NCI-H774 (cell line): ENCODE measurements around the gene TNP2.

Experiments
- DNase-seq: peaks from one replicate; lab custom pipeline; 2025; lab: John Stamatoyannopoulos, UW

TNP2 gene

DNA sequence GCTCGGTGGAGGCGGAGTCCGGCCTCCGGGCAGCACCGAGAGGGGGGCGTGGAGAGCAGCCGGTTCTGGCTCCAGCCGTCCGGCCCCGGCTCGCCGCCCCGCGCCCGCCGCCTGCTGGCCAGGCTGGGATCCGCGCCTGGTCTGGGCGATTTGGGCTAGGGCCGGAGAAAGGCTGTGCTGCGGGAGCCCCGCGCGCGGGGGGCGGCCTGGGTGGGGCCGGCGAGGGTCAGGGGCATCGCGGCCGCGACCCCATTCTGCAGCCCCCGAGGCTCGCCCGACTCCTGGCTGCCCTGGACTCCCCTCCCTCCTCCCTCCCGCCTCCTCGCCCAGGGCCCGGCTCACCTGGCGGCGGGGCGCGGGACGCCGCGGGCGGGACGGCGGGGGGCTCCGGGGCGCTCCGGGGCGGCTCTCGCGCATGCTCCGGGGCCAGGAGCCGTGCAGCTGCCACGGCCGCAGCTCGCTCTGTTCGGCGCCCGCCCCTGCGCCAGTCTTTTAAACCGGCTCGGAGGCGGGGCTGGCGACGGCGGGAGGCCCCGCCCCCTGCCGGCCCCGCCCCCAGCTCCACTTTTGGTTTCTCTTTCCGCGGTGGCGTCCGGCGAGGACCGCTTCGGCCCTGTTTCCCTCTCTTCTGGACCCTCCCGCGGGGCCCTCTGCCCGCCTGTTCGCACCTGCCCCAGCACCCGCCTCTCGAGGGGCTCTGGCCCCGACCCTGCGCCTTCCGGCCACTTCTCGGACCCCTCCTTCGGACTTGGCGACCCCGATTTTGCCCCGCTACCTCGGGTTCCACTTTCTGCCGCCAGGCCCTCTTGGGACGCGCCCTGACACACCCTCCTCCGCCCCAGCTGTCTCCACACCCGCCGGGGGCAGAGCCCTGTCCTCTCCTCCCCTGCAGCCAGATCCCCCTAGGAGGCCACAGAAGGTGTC lies 13.1 kb downstream of the TNP2 start, which contains the start of gene SOCS1:
Gene SOCS1, minus strand, starts transcription at position 468 of the 924 bp plus-strand sequence. CDS start 726 bp downstream, outside the sequence.
- peak; percentile 80 for DNase-seq

- no peak for DNase-seq
These were observed 14.0 kb downstream of the TNP2 start for GRCh38 chr16:11254913-11255736.

GRCh38 chr16:11253995-11254912 lies 14.9 kb downstream of the TNP2 start:
- no peak for DNase-seq

DNA sequence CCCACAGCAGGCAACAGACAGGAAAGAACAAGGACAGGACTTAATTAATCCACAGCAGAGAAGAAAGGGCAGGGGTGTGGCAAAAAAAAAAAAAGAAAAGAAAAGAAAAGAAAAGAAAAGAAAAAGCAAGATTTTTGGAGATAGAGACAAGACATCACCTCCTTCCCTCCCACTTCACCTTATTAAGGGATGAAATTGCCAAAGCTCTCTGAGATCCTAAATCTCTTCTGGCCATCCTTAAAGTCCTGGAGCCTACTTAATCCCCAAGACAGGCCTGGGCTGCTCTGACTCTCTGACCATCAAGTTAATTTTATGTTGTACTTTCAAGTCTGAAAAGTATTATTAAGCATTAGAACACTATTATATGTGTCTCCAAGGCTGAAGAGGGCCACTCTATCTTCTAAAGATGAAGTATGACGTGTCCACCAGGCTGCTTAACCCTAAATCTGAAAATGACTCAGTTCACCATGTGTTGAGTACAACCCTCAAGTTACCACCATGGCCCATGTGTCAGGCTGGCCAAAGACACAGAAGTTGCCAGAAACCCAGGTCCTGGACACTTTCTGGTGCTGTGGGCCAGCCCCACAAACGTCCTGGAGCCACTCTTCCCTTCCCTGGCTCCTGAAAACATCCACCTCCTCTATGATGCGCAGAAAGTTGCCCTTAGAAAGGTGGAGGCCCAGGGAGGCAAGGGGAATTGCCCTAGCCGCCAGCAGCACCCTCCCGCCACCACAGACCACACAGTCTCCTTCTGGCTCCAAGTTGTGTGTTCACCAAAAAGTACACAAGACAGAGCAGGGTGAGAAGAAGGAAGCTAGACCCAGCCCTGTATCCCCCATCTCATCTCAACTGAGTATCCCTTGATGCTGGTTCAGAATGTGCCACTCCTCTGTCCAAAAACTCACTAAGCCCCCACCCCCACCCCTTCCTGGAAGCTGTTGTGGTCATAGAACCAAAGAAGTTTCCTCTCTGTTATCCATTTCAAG lies 15.8 kb downstream of the TNP2 start:
- no peak for DNase-seq

DNA sequence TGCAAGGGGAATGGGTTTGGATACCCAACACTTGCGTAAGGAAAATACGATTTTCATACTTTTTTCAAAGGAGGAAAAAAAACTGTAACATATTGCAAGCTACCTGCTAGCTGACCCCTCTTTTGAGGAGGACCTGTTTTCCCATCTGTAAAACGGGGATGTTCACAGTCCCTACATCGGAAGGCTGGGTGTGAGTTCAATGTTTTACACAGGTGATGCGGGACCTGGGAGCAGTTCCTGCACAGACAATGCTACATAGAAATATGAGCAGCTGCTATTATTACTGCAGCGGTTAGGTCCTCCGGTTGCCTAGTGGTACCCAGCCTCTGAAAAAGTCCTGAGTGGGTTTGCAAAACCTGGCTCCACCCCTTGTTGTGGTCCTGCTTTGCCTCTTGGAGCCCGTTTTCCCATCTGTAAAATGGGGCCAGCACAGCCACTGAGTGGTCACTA lies 16.6 kb downstream of the TNP2 start:
- DNase-seq: no peak

GRCh38 chr16:11251525-11252481 lies 17.3 kb downstream of the TNP2 start:
- DNase-seq: no peak

DNA sequence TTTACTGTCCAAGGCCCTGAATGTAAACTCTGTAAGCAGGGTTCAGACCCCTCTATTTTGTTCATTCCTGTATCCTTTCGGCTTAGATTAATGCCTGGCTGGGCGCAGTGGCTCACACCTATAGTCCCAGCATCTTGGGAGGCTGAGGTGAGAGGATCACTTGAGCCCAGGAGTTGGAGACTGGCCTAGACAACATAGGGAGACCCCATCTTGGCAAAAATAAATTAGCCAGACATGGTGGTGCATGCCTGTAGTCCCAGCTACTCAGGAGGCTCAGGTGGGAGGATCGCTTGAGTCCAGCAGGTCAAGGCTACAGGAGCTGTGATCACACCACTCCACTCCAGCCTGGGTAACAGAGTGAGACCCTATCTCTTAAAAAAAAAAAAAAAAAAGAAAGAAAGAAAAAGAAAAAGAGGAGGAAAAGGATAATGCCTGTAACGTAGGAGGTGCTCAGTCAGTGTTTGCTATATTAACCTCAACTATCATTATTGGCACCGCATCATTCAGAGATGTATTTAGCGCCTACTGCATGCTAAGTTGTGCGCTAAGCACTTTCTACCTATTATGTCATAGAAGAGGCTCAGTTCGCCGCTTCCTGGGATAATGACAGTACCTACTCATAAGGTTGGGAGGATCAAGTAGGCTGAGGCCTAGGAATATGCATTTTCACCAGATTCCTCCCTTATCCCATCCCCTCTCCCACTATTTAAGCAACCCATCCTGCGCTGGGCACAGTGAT lies 18.2 kb downstream of the TNP2 start:
- no peak for DNase-seq

DNA sequence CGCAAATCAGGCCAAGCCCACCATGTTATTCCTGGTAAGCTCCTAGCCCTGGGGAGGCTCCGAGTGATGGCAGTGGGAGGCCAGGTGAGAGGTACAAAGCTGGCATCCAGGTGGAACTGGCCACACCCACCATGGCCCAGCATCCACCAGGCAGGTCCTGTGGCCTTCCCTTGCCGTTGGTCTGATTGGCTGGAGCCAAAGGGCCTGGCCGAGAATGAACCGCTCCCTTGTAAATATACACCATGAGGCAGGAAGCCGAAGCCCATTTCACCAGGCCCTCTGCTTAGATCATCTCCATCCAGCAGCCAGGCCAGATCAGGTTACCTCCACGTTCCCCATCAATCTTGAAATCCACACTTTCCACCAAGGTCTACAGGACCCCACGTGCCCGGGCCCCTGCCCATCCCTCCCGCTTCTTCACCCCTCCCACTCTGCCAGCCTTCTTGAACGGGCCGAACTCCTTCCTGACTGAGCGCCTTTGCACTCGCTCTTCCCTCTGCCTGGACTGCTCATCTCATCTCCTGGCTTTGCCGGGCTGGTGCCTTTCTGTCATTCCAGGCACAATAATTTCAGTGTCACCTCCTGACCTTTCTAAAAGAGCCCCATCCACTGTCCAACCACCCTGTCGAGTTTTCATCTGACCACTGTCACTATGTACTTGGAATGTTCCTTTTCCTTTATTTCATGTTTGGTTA lies 18.9 kb downstream of the TNP2 start:
- no peak for DNase-seq

GRCh38 chr16:11249233-11250061 lies 19.7 kb downstream of the TNP2 start:
- no peak for DNase-seq

DNA sequence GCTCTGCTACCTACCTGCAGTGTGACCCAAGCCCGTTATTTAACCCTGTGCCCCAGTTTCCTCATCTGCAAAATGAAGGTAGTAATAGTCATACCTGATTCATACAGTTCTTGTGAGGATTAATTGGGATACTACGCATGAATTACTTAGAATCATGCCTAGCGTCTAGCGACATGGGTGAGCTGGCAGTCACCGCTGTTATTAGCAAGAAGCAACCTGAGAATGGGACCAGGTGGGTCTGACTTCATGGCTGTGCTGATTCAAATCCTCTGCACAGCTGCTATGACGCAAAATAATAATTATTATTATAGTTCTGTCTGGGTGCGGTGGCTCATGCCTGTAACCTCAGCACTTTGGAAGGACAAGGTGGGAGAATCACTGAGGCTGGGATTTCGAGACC lies 21.0 kb downstream of the TNP2 start:
- DNase-seq: no peak

DNA sequence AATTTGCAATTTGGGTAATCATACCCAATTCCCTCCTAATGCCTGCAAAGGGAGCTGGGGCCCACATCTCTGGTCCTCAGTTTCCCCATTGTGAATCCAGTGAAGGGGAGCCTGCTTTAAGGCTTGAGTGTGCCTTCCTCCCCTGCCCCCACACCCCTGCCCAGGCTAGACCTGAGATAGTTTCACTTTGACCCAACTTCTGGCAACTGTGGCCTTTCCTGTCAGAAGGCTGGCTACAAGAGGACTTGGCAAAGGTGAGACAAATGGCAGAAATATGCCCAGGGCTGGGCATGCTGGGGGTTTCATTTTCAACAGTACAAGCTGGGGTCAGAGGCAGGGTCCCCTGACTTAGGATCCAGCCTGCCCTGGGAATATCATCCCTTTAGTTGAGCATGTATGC lies 23.1 kb downstream of the TNP2 start:
- no peak for DNase-seq

DNA sequence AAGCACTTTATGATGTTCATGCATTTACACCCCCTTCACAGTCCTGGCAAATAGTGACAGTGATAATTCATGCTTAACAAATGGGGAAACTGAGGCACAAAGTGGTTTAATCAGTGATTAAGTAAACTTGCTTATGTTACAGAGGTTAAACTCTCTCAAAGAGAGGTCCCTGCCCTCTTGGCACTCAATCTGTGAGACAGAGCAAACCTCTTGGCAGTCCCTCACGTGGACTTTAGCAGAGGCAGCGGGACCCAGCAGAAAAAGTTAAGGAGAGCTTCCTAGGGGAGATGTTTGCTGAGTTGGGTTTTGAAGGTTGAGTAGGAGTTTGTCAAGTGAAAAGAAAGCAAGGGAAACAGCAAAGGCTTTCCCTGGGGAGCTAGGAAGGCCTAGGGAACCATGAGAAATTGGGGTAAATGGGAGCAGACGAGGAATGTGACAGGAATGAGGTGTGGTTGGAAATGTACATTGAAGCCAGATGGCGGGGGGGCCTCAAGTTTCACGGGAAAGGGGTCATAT lies 23.8 kb downstream of the TNP2 start:
- no peak for DNase-seq

DNA sequence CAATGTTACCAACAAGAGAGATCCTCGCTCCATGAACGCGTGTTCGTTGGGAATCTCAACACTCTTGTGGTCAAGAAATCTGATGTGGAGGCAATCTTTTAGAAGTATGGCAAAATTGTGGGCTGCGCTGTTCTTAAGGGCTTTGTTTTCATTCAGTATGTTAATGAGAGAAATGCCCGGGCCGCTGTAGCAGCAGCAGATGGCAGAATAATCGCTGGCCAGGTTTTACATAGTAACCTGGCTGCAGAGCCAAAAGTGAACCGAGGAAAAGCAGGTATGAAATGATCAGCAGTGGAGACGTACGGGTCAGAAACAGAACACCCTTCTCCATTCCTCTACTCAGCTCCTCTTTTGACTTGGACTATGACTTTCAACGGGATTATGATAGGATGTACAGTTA lies 26.5 kb downstream of the TNP2 start:
- no peak for DNase-seq

- DNase-seq: no peak
These were observed 27.5 kb downstream of the TNP2 start for GRCh38 chr16:11241480-11242204.

DNA sequence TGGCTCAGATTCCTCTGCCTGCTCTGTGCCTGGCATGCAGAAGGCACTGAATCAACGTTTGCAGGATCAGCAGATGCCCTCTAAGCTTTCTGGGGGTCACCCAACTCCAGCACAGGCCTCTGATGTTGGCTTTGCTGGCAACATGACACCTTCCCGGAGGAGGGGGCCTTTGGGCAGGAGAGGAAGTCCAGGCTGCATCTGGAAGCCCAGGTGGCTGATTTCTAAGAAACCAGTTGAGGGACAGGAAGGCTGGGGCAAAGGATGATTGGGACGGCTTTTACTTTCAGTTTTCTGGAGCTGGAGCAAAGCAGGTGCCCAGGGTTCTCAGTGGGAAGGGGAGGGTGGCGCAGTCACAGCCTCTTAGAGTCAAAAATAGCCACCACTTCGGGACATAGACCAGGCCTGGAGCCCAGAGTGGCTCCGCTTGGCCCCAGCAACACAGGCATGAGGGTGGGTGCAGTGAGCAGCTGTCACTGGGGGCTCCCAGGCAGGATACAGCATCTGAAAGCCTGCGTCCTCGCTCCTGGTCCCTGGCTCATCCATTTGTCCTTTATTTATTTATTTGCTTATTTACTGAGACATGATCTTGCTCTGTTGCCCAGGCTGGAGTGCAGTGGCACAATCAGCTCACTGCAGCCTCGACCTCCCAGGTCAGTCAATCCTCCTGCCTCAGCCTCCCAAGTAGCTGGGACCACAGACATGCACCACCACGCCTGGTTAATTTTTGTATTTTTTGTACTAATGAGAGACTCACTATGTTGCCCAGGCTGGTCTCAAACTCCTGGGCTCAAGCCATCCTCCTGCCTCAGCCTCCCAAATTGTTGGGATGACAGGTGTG lies 28.3 kb downstream of the TNP2 start:
- no peak for DNase-seq
